ENCODE measurements around the gene MREG. TPM values are rescaled to one million over a fixed set of nuclear protein-coding genes. Genes with fewer than 3 reads are reported as not detected.

The MREG gene
- total RNA-seq, 1 donor from 2014 or later: 4.0 TPM

DNA sequence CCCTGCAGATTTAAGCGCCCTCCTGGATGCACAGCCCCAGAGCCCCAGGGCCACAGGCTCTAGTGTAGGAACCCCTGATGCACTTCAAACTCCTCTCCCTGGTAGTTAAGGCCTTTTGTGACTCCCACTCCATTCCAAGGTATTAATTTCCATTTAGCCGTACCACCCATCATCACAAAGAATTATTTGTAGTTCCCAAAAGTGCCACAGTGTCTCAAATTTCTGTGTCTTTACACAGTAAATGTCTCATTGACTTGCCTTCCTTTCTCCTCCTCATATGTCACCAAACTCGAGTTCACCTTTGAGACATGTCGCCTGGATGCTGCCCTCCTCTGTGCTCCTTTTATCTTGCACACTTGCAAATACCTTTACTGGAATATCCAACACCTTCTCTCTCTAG lies 42.3 kb upstream of the MREG start:
- peaks cover 9% of the 10 kb centered on the region for H3K36me3 Mint-ChIP-seq (ENCODE audit: unreplicated experiment)
- TF ChIP-seq CTCF (IDR thresholded peaks at IDR 0.05): no peak
- no peak for DNase-seq (ENCODE audit: extremely low spot score, unreplicated experiment)
- no peak overlapping the region for H3K4me3 Mint-ChIP-seq (ENCODE audit: unreplicated experiment)
- H3K4me1 Mint-ChIP-seq (ENCODE audit: unreplicated experiment): peaks cover 15% of the 10 kb centered on the region
- H3K27me3 Mint-ChIP-seq (ENCODE audit: unreplicated experiment): no peaks in the 10 kb centered on the region
- no peak overlapping the region for H3K27ac Mint-ChIP-seq (ENCODE audit: unreplicated experiment)
- peaks cover 4% of the 10 kb centered on the region for H3K9me3 Mint-ChIP-seq (ENCODE audit: unreplicated experiment)

DNA sequence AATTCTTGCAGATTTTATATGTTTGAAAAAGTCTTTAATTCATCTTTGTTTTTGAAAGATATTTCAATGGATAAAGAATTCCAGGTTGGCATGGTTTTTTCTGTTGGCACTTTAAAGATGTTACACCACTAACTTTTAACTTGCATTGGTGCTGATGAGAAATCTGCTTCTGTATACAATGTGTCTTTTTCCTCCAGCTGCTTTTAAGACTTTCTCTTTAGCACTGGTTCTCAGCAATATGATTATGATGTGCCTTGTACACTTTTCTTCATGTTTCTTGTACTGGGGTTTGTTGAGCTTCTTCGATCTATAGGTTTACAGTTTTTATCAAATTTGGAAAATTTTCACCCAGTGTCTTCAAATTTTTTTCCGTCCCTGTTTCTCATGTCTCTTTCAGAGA lies 39.1 kb upstream of the MREG start:
- peaks cover 4% of the 10 kb centered on the region for H3K9me3 Mint-ChIP-seq (ENCODE audit: unreplicated experiment)
- DNase-seq (ENCODE audit: extremely low spot score, unreplicated experiment): no peak
- H3K4me1 Mint-ChIP-seq (ENCODE audit: unreplicated experiment): peaks cover 7% of the 10 kb centered on the region
- H3K4me3 Mint-ChIP-seq (ENCODE audit: unreplicated experiment): no peak overlapping the region
- H3K36me3 Mint-ChIP-seq (ENCODE audit: unreplicated experiment): peaks cover 8% of the 10 kb centered on the region
- H3K27me3 Mint-ChIP-seq (ENCODE audit: unreplicated experiment): no peaks in the 10 kb centered on the region
- TF ChIP-seq CTCF (IDR thresholded peaks at IDR 0.05): no peak
- no peak overlapping the region for H3K27ac Mint-ChIP-seq (ENCODE audit: unreplicated experiment)

DNA sequence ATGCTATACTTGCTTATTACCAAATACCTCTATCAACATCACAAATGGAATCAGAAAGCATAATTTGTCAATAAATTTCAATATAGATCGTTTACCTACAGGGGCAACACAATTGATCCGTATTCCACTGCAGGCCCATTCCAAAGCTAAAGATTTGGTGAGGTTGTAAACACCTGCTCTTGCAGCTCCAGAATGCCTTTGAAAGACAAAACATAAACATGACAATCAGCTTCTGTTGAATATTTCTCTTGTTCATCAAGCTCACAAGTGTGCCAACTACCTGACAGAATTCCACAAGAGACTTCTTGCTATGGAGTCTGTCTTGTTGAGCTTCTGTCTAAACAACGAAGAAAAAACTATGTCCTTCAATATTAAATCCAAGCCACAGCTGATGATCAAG lies 38.0 kb upstream of the MREG start:
- peaks cover 4% of the 10 kb centered on the region for H3K9me3 Mint-ChIP-seq (ENCODE audit: unreplicated experiment)
- TF ChIP-seq CTCF (IDR thresholded peaks at IDR 0.05): no peak

DNA sequence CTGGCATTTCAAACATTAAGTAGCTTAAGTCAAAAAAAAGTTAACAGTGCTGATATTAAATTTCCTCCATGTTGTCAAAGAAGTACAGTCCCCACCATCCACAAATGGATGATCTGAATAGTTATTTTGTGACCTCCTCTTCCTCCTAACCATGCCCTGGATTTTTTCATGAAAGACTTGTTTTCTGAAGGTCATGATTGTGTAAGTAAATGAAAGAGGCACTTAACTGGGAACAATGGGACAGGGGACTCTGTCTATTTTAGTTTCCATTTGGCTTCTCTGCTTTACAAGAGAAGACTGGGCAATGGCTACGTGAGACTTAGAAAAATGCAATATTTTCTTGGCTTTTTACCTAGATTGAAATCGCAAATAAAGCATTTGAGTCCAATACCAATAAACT lies 36.1 kb upstream of the MREG start:
- no peaks in the 10 kb centered on the region for H3K4me1 Mint-ChIP-seq (ENCODE audit: unreplicated experiment)
- H3K27me3 Mint-ChIP-seq (ENCODE audit: unreplicated experiment): no peaks in the 10 kb centered on the region
- no peak overlapping the region for H3K27ac Mint-ChIP-seq (ENCODE audit: unreplicated experiment)
- TF ChIP-seq CTCF (IDR thresholded peaks at IDR 0.05): no peak
- no peak overlapping the region for H3K4me3 Mint-ChIP-seq (ENCODE audit: unreplicated experiment)
- H3K36me3 Mint-ChIP-seq (ENCODE audit: unreplicated experiment): peaks cover 5% of the 10 kb centered on the region
- no peak for DNase-seq (ENCODE audit: extremely low spot score, unreplicated experiment)
- peaks cover 4% of the 10 kb centered on the region for H3K9me3 Mint-ChIP-seq (ENCODE audit: unreplicated experiment)

More for the DNA sequence above, 38.0 kb upstream of the MREG start:
- Mint-ChIP-seq H3K4me1 (ENCODE audit: unreplicated experiment) (no peaks in the 10 kb centered on the region), H3K4me3 (ENCODE audit: unreplicated experiment) (no peak overlapping the region), H3K27ac (ENCODE audit: unreplicated experiment) (no peak overlapping the region), H3K36me3 (ENCODE audit: unreplicated experiment) (peaks cover 8% of the 10 kb centered on the region), H3K27me3 (ENCODE audit: unreplicated experiment) (no peaks in the 10 kb centered on the region)
- DNase-seq (ENCODE audit: extremely low spot score, unreplicated experiment): no peak

DNA sequence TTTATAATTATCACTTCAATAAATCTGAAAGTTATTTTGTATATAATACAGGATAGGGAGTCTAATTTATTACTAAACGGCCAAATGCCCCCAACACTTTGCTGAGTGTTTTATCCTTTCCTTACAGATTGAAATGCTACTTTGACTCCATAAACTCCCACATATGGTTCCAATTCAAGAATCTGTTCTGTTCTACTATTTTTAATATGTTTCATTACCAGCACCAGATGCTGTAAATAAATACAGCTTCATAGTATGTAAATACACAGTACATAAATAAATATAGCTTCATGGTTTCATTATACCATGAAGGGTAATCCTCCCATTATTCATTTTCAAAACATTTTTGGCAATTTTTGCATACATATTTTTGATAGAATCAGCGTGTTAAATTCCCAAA lies 34.0 kb upstream of the MREG start:
- no peaks in the 10 kb centered on the region for H3K4me1 Mint-ChIP-seq (ENCODE audit: unreplicated experiment)
- H3K27ac Mint-ChIP-seq (ENCODE audit: unreplicated experiment): no peak overlapping the region
- H3K9me3 Mint-ChIP-seq (ENCODE audit: unreplicated experiment): peaks cover under 1% of the 10 kb centered on the region
- no peak overlapping the region for H3K4me3 Mint-ChIP-seq (ENCODE audit: unreplicated experiment)
- H3K27me3 Mint-ChIP-seq (ENCODE audit: unreplicated experiment): no peaks in the 10 kb centered on the region
- DNase-seq (ENCODE audit: extremely low spot score, unreplicated experiment): no peak
- TF ChIP-seq CTCF (IDR thresholded peaks at IDR 0.05): no peak
- peaks cover 6% of the 10 kb centered on the region for H3K36me3 Mint-ChIP-seq (ENCODE audit: unreplicated experiment)
